GM19452 (cell line): ENCODE measurements around the gene AKR1B1.

Experiments
- ATAC-seq: cut with Tn5 transposase; IDR thresholded peaks from one replicate; pipeline ENCODE4 v1.9.1; 2021; ENCODE audit not compliant: unreplicated experiment

AKR1B1 gene

GRCh38 chr7:134420424-134421125, 38.3 kb downstream of the AKR1B1 start:
- no peak for ATAC-seq

- ATAC-seq: no peak
Observed at GRCh38 chr7:134419875-134420274, 39.0 kb downstream of the AKR1B1 start.

- no peak for ATAC-seq
Observed at GRCh38 chr7:134419085-134419484, 39.8 kb downstream of the AKR1B1 start.

- ATAC-seq: no peak
Observed at GRCh38 chr7:134415700-134416099, 43.2 kb downstream of the AKR1B1 start.

- ATAC-seq: no peak
Observed at GRCh38 chr7:134414109-134414508, 44.8 kb downstream of the AKR1B1 start.

- ATAC-seq: no peak
Observed at GRCh38 chr7:134407311-134407710, 51.6 kb downstream of the AKR1B1 start.

GRCh38 chr7:134406431-134406830, 52.5 kb downstream of the AKR1B1 start:
- no peak for ATAC-seq

GRCh38 chr7:134405299-134405698, 53.6 kb downstream of the AKR1B1 start:
- ATAC-seq: no peak

- no peak for ATAC-seq
Observed at GRCh38 chr7:134403062-134403461, 55.8 kb downstream of the AKR1B1 start.

- no peak for ATAC-seq
Observed at GRCh38 chr7:134400859-134401258, 58.0 kb downstream of the AKR1B1 start.

- no peak for ATAC-seq
Observed at GRCh38 chr7:134396031-134396430, 62.9 kb downstream of the AKR1B1 start.

- no peak for ATAC-seq
Observed at GRCh38 chr7:134395604-134396003, 63.3 kb downstream of the AKR1B1 start.

- ATAC-seq: no peak
Observed at GRCh38 chr7:134394056-134394455, 64.8 kb downstream of the AKR1B1 start.
